Loucy (cell line): ENCODE results near the gene APOA5.

Source experiments
- CTCF ChIP-seq: fragments of 200-600 bp; sonication (generic); conservative IDR thresholded peaks from 2 replicates; pipeline ENCODE4 v1.5.1; 2014; ENCODE audit warnings: mild to moderate bottlenecking, antibody characterized with exemption, low read length
- EZH2phosphoT487 ChIP-seq: fragments of 200-600 bp; IDR thresholded peaks from 2 replicates; pipeline ENCODE4 v1.6.1; 2018; ENCODE audit warnings: antibody characterized with exemption, mild to moderate bottlenecking, moderate library complexity, borderline replicate concordance

- TF ChIP-seq CTCF: no peak
- TF ChIP-seq EZH2phosphoT487: no peak
These were observed 19.7 kb downstream of the APOA5 start for GRCh38 chr11:116771935-116772334.
